ENCODE data around the gene TUBGCP4. TPM values are rescaled to one million over a fixed set of nuclear protein-coding genes. Genes with fewer than 3 reads are reported as not detected.

Gene TUBGCP4
- total and polyA plus RNA-seq, 9 of the 15 experiments (the other 6 are each of a cell fraction or from before 2014, with no cell fraction given): 10.7 to 50.2 (median 29.6) TPM

GRCh38 chr15:43329960-43330779, 40.7 kb upstream of the TUBGCP4 start, which contains the start of gene LCMT2 (continued):
- TF ChIP-seq ZNF395 (CRISPR knock-in tag; IDR thresholded peaks at IDR 0.05) (peak; percentile 79; the same call in 1 of the 2 replicates), PHB2 (IDR thresholded peaks at IDR 0.05; ENCODE audit: low read depth) (no peak), ARHGAP35 (IDR thresholded peaks at IDR 0.05; ENCODE audit: partially characterized antibody) (no peak), ZNF583 (CRISPR knock-in tag; IDR thresholded peaks at IDR 0.05) (no peak), ZNF644 (tag; IDR thresholded peaks at IDR 0.05; ENCODE audit: low read depth) (peak; percentile 31; the same call in 1 of the 2 replicates), PTBP1 (IDR thresholded peaks at IDR 0.05; ENCODE audit: low read depth, low read length) (no peak), POLR2G (IDR thresholded peaks at IDR 0.05; ENCODE audit: low read depth, low read length) (peak; percentile 97), AFF1 (IDR thresholded peaks at IDR 0.05; ENCODE audit: low read depth in 1 of 2, partially characterized antibody in 2 of 2) (peak in 1 of 2 experiments; percentile 92), KLF16 (IDR thresholded peaks at IDR 0.05) (no peak), RERE (CRISPR knock-in tag; IDR thresholded peaks at IDR 0.05; ENCODE audit: borderline replicate concordance) (no peak), ZNF511 (CRISPR knock-in tag; IDR thresholded peaks at IDR 0.05) (no peak; the same call in 1 of the 2 replicates)

Measured in K562 (cell line).